HCT116 (cell line): ENCODE measurements around the gene TEKTIP1. TPM values are rescaled to one million over a fixed set of nuclear protein-coding genes. Genes with fewer than 3 reads are reported as not detected.
A peak's percentile ranks its signal among the peaks of the same experiment; 100 is the strongest.

Source experiments
- ATAC-seq: fragments of 200-7000 bp; cut with Tn5 transposase; 2 replicates; pipeline ENCODE4 v1.9.1; 2020; ENCODE audit warnings: mild to moderate bottlenecking, moderate library complexity
- BruUV-seq: library from RNA; stranded (reverse); fragments of 400-500 nt; replicated peaks from 2 replicates; lab custom pipeline; 2021; lab: Mats Ljungman, UMichigan
- CTCF ChIA-PET: fragments of 300-600 bp; sonication (Branson Sonifier 250); formaldehyde crosslinking; loops from one replicate; lab custom pipeline; 2021; ENCODE audit warnings: antibody characterized with exemption; lab: Charles Lee
- POLR2A ChIA-PET: fragments of 300-600, 350-600 bp; sonication (Branson Sonifier 250); formaldehyde crosslinking; loops from one replicate; lab custom pipeline; 2021; ENCODE audit warnings: antibody characterized with exemption; lab: Charles Lee
- RAD21 ChIA-PET, 2 experiments: fragments of 300-600 bp; sonication (Branson Sonifier 250); formaldehyde crosslinking; loops; one replicate each; lab custom pipeline; 2023; ENCODE audit warnings: low total read pairs in 2 of 2; ENCODE audit not compliant: uncharacterized antibody in 2 of 2, unreplicated experiment in 2 of 2, low non-redundant PET in 1 of 2; lab: Charles Lee
- DNase-seq: peaks from one replicate; pipeline ENCODE4 v3.0.0-alpha.2; 2010; ENCODE audit warnings: low read depth, low spot score
- H2AFZ ChIP-seq: fragments of 200-600 bp; shearing (Covaris generic), sonication (generic); 2 replicates; pipeline ENCODE4 v1.6.1; 2017; ENCODE audit warnings: low read depth, mixed run types, mixed read lengths, antibody characterized with exemption, low read length; ENCODE audit not compliant: poor library complexity, severe bottlenecking
- H3K27ac ChIP-seq: 2 replicates; pipeline ENCODE4 v1.5.1; 2012; ENCODE audit warnings: low read depth, low read length
- H3K27me3 ChIP-seq: fragments of 200-600 bp; sonication (generic); 2 replicates; pipeline ENCODE4 v1.6.1; 2016; ENCODE audit warnings: mixed run types, low read length, mixed read lengths; ENCODE audit not compliant: insufficient read depth
- H3K36me3 ChIP-seq, 2 experiments: fragments of 200-500 bp in 1 of 2; fragments of 200-600 bp in 1 of 2; sonication (Bioruptor generic) in 1 of 2; sonication (generic) in 1 of 2; 2 replicates each; pipeline versions ENCODE4 v1.5.1 to v1.6.1; 2014 to 2016; ENCODE audit warnings: low read length in 2 of 2, inconsistent platforms in 1 of 2, mixed read lengths in 1 of 2, mixed run types in 1 of 2; ENCODE audit not compliant: insufficient read depth in 2 of 2, control insufficient read depth in 1 of 2
- H3K4me1 ChIP-seq, 2 experiments: fragments of 200-600 bp in 1 of 2; sonication (generic) in 1 of 2; 2 replicates each; pipeline versions ENCODE4 v1.5.1 to v1.6.1; 2012 to 2017; ENCODE audit warnings: low read length in 2 of 2, inconsistent platforms in 1 of 2, mild to moderate bottlenecking in 1 of 2, mixed read lengths in 1 of 2, mixed run types in 1 of 2, moderate library complexity in 1 of 2; ENCODE audit not compliant: insufficient read depth in 2 of 2, control insufficient read depth in 1 of 2
- H3K4me2 ChIP-seq: fragments of 200-600 bp; sonication (generic); 2 replicates; pipeline ENCODE4 v1.6.1; 2017; ENCODE audit warnings: mixed run types, low read length, mixed read lengths
- H3K4me3 ChIP-seq, 2 experiments: fragments of 200-600 bp in 1 of 2; sonication (generic) in 1 of 2; replicated peaks in 1 of 2; 2 replicates each; pipeline ENCODE4 v1.5.1; 2011 to 2016; ENCODE audit warnings: low read length in 2 of 2, control low read depth in 1 of 2, low read depth in 1 of 2, mild to moderate bottlenecking in 1 of 2, mixed read lengths in 1 of 2, mixed run types in 1 of 2
- H3K79me2 ChIP-seq: fragments of 200-600 bp; sonication (generic); 2 replicates; pipeline ENCODE4 v1.6.1; 2017; ENCODE audit warnings: mild to moderate bottlenecking, mixed run types, low read length, moderate library complexity, mixed read lengths; ENCODE audit not compliant: insufficient read depth
- H3K9ac ChIP-seq: fragments of 200-600 bp; sonication (generic); 2 replicates; pipeline ENCODE4 v1.6.1; 2016; ENCODE audit warnings: low read length, mixed read lengths
- H3K9me2 ChIP-seq: fragments of 200-600 bp; sonication (generic), shearing (Covaris generic); 2 replicates; pipeline ENCODE4 v1.6.1; 2017; ENCODE audit warnings: mixed run types, mild to moderate bottlenecking, moderate library complexity; ENCODE audit not compliant: insufficient read depth
- H3K9me3 ChIP-seq, 2 experiments: fragments of 200-500 bp in 1 of 2; fragments of 200-600 bp in 1 of 2; sonication (Bioruptor generic) in 1 of 2; sonication (generic) in 1 of 2; 2 replicates each; pipeline ENCODE4 v1.6.1; 2014 to 2017; ENCODE audit warnings: low read length in 2 of 2, mixed read lengths in 2 of 2, inconsistent platforms in 1 of 2, low read depth in 1 of 2, mild to moderate bottlenecking in 1 of 2, mixed run types in 1 of 2, moderate library complexity in 1 of 2; ENCODE audit not compliant: control insufficient read depth in 1 of 2, insufficient read depth in 1 of 2
- H4K20me1 ChIP-seq: fragments of 200-600 bp; sonication (generic), shearing (Covaris generic); 2 replicates; pipeline ENCODE4 v1.6.1; 2017; ENCODE audit warnings: mixed run types, mild to moderate bottlenecking, moderate library complexity; ENCODE audit not compliant: insufficient read depth
- CBX3 ChIP-seq: IDR thresholded peaks from 2 replicates; pipeline ENCODE4 v1.6.1; 2012; ENCODE audit warnings: low read depth
- CTCF ChIP-seq, 3 experiments: fragments of 200-600 bp in 1 of 3; sonication (generic) in 1 of 3; IDR thresholded peaks in 2 of 3; conservative IDR thresholded peaks in 1 of 3; 2 replicates each; pipeline ENCODE4 v1.5.1; 2012 to 2017; ENCODE audit warnings: low read depth in 2 of 3, low read length in 2 of 3, antibody characterized with exemption in 1 of 3, borderline replicate concordance in 1 of 3, control low read depth in 1 of 3, mild to moderate bottlenecking in 1 of 3, mixed read lengths in 1 of 3, mixed run types in 1 of 3, moderate library complexity in 1 of 3; ENCODE audit not compliant: insufficient read depth in 1 of 3
- EGR1 ChIP-seq: IDR thresholded peaks from 2 replicates; pipeline ENCODE4 v1.6.1; 2012; ENCODE audit warnings: low read depth
- FOSL1 ChIP-seq: IDR thresholded peaks from 2 replicates; pipeline ENCODE4 v1.6.1; 2012; ENCODE audit warnings: low read depth
- POLR2AphosphoS5 ChIP-seq: IDR thresholded peaks from 2 replicates; pipeline ENCODE4 v1.6.1; 2011; ENCODE audit warnings: mild to moderate bottlenecking, low read depth, low read length, moderate library complexity
- REST ChIP-seq: IDR thresholded peaks from 2 replicates; pipeline ENCODE4 v1.6.1; 2012; ENCODE audit warnings: low read depth
- SP1 ChIP-seq: IDR thresholded peaks from 2 replicates; pipeline ENCODE4 v1.6.1; 2012; ENCODE audit warnings: low read depth
- SRF ChIP-seq: IDR thresholded peaks from 2 replicates; pipeline ENCODE4 v1.6.1; 2012; ENCODE audit warnings: low read depth
- TCF7L2 ChIP-seq: IDR thresholded peaks from 2 replicates; pipeline ENCODE4 v1.7.0; 2011; ENCODE audit warnings: borderline replicate concordance, inconsistent platforms; ENCODE audit not compliant: insufficient read depth, insufficient read length; ENCODE audit errors: extremely low read depth
- YY1 ChIP-seq: IDR thresholded peaks from 2 replicates; pipeline ENCODE4 v1.6.1; 2011; ENCODE audit warnings: low read length, low read depth, moderate library complexity, mild to moderate bottlenecking; ENCODE audit not compliant: insufficient replicate concordance; ENCODE audit errors: extremely low read depth
- ZFX ChIP-seq: fragments of 450-650 bp; IDR thresholded peaks from 2 replicates; pipeline ENCODE4 v1.6.1; 2017
- intact Hi-C: fragments of 100-400 bp; cut with micrococcal nuclease; formaldehyde crosslinking; loops from 2 replicates; pipeline ENCODE4 v1.10.0; 2022
- total RNA-seq: library from RNA; stranded (reverse); gene quantifications from one replicate; pipeline ENCODE4 v1.2.1, GENCODE V29; 2021; ENCODE audit not compliant: unreplicated experiment

Gene TEKTIP1
- total RNA-seq, 1 experiment from 2014 or later: 1.2 TPM

DNA sequence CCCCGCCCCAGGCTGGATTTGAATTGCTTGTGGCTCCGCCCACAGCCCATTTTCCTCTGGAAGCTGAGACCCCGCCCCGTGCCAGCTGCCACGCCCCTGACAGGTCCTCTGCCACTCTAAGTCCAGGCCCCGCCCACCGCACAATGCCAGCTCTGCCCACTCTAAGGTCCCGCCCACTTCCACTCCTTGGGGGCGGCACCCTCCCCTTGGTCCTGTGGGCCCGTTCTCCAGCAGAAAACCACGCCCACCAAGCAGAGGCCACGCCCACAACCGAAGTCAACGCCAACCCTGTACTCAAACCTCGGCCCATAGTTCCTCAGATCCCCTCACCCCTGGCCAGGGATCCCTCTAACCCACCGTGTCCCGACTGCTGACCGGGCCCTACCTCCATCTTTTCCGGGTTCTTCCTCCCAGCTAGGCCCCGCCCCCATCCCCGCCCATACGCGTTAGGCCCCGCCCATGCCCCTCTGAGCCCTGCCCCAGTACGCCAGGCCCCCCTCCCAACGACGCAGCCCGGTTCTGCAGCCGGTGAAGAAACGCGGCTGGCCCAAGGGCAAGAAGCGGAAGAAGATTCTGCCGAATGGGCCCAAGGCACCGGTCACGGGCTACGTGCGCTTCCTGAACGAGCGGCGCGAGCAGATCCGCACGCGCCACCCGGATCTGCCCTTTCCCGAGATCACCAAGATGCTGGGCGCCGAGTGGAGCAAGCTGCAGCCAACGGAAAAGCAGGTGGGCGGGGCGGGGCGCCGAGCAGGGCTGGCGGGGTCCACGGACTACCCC, 35.1 kb downstream of the TEKTIP1 start:
- Histone ChIP-seq H3K27ac (peak overlapping the region; percentile 93), H2AFZ (no peak overlapping the region), H3K4me2 (peak overlapping the region; percentile 98), H4K20me1 (no peaks in the 10 kb centered on the region; the same call in 1 of the 2 replicates), H3K9ac (peak overlapping the region; percentile 100), H3K9me3 (no peaks in the 10 kb centered on the region), H3K9me2 (no peaks in the 10 kb centered on the region), H3K4me3 (peak overlapping the region; percentile 94 to 98), H3K27me3 (no peaks in the 10 kb centered on the region), H3K4me1 (peaks cover 26 to 68% of the 10 kb centered on the region in 2 experiments), H3K79me2 (peaks cover 24% of the 10 kb centered on the region; the same call in 1 of the 2 replicates), H3K36me3 (peaks cover 3 to 21% of the 10 kb centered on the region in 2 experiments; a peak in 2 of 4 replicates)
- POLR2A ChIA-PET: interaction anchor here (1.2 to 1.4 kb wide), 3 partner anchors 13 to 73 kb away, joined by 3 to 5 read pairs (median 5); partner anchors contain the start of gene DOHH
- peak; percentile 64 for ATAC-seq
- intact Hi-C loops: loop anchor here (10.0 kb wide), 1 partner anchor 631 kb away; no protein-coding TSS in a partner anchor
- TF ChIP-seq POLR2AphosphoS5 (peak; percentile 32), YY1 (peak; percentile 66), FOSL1 (no peak), SP1 (peak; percentile 46), EGR1 (0 out of 2 replicates have a peak, but pooled peaks have one; percentile 43)
- CTCF ChIA-PET: interaction anchor here (1.7 kb wide), 1 partner anchor 29 kb away, joined by 11 read pairs; no protein-coding TSS in a partner anchor
- no TSS peak for BruUV-seq
- RAD21 ChIA-PET: interaction anchor here (0.6 to 1.0 kb wide), 3 partner anchors 29 to 778 kb away, joined by 3 to 5 read pairs (median 4); no protein-coding TSS in a partner anchor
- DNase-seq: peak; percentile 97

DNA sequence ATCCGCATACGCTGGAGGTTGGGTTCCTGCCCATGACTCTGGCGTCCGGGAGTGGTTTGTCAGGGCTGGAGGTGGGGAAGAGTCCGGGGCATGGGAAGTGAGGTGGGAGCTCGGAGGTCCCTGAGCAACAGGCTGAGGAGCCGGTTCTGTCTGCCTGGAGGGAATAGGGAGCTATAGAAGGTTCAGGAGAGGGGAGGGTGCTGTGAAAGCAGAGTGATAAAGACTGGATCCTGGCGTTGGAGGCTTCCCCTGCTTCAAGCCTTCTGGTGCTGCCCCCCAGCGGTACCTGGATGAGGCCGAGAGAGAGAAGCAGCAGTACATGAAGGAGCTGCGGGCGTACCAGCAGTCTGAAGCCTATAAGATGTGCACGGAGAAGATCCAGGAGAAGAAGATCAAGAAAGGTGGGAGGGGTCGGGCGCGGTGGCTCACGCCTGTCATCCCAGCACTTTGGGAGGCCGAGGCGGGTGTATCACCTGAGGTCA, 36.3 kb downstream of the TEKTIP1 start:
- Histone ChIP-seq H3K36me3 (peaks cover 3 to 21% of the 10 kb centered on the region in 2 experiments; a peak in 2 of 4 replicates), H4K20me1 (no peaks in the 10 kb centered on the region; the same call in 1 of the 2 replicates), H3K9ac (no peak overlapping the region), H3K4me2 (peak overlapping the region; percentile 77; the same call in 1 of the 2 replicates), H3K4me1 (peaks cover 23 to 70% of the 10 kb centered on the region in 2 experiments), H3K9me2 (no peaks in the 10 kb centered on the region), H3K27me3 (no peaks in the 10 kb centered on the region), H3K9me3 (no peaks in the 10 kb centered on the region), H2AFZ (no peak overlapping the region), H3K4me3 (no peak overlapping the region), H3K27ac (peak overlapping the region; percentile 4; the same call in 1 of the 2 replicates), H3K79me2 (peaks cover 24% of the 10 kb centered on the region; the same call in 1 of the 2 replicates)
- POLR2A ChIA-PET: no interaction called here
- RAD21 ChIA-PET: interaction anchor here in 1 of 2 experiments (1.2 kb wide), 1 partner anchor 27 kb away, joined by 3 read pairs; no protein-coding TSS in a partner anchor
- intact Hi-C loops: loop anchor here (1.0 to 10.0 kb wide), 2 partner anchors 30 to 630 kb away; no protein-coding TSS in a partner anchor
- no peak for ATAC-seq
- no peak for DNase-seq
- CTCF ChIA-PET: interaction anchor here (0.7 to 1.2 kb wide), 2 partner anchors 14 to 30 kb away, joined by 3 to 11 read pairs; no protein-coding TSS in a partner anchor
- no TSS peak for BruUV-seq
- no peak for TF ChIP-seq CBX3
- no peak for TF ChIP-seq SRF
- TF ChIP-seq TCF7L2: no peak
- no peak for TF ChIP-seq YY1
- TF ChIP-seq ZFX: no peak
- TF ChIP-seq CTCF (IDR thresholded peaks at IDR 0.05 in 2 of 3, conservative IDR thresholded peaks at IDR 0.05 in 1 of 3; ENCODE audit: borderline replicate concordance in 1 of 3, insufficient read depth in 1 of 3, low read depth in 2 of 3, low read length in 2 of 3): peak in 2 of 3 experiments; percentile 52 to 63; a peak in 4 of 6 replicates
- no peak for TF ChIP-seq REST
